GM06990 (cell line): ENCODE data around the gene SLC2A1.
A peak's percentile ranks its signal among the peaks of the same experiment; 100 is the strongest.

Experiments used
- DNase-seq: peaks from one replicate; pipeline ENCODE4 v3.0.0-alpha.2; 2011; ENCODE audit not compliant: insufficient read length; ENCODE audit errors: extremely low read depth
- H3K27me3 ChIP-seq: replicated peaks from 2 replicates; pipeline ENCODE4 v1.6.0; 2011; ENCODE audit warnings: low read length; ENCODE audit not compliant: control insufficient read depth, insufficient read depth
- H3K36me3 ChIP-seq: 2 replicates; pipeline ENCODE4 v1.5.1; 2011; ENCODE audit warnings: low read length; ENCODE audit not compliant: control insufficient read depth, insufficient read depth
- H3K4me3 ChIP-seq: replicated peaks from 2 replicates; pipeline ENCODE4 v1.5.1; 2011; ENCODE audit warnings: low read depth, mild to moderate bottlenecking, control low read depth, low read length
- CTCF ChIP-seq: IDR thresholded peaks from 2 replicates; pipeline ENCODE4 v1.5.1; 2011; ENCODE audit warnings: low read length, control low read depth, mild to moderate bottlenecking, inconsistent platforms; ENCODE audit not compliant: insufficient read depth, poor library complexity, severe bottlenecking

SLC2A1 gene

GRCh38 chr1:42955311-42956063 lies 3.2 kb downstream of the SLC2A1 start:
- Histone ChIP-seq H3K4me3 (peak overlapping the region; percentile 35), H3K27me3 (no peaks in the 10 kb centered on the region), H3K36me3 (peaks cover 15% of the 10 kb centered on the region)
- DNase-seq = no peak
- no peak for TF ChIP-seq CTCF

GRCh38 chr1:42953182-42954180 lies 5.2 kb downstream of the SLC2A1 start:
- no peak for DNase-seq
- TF ChIP-seq CTCF = no peak
- no peaks in the 10 kb centered on the region for H3K27me3 ChIP-seq
- peak overlapping the region; percentile 5 for H3K4me3 ChIP-seq
- peaks cover 15% of the 10 kb centered on the region for H3K36me3 ChIP-seq

- Histone ChIP-seq H3K36me3 (peaks cover 19% of the 10 kb centered on the region), H3K4me3 (peak overlapping the region; percentile 5), H3K27me3 (no peaks in the 10 kb centered on the region)
- TF ChIP-seq CTCF = no peak
- no peak for DNase-seq
Measured at GRCh38 chr1:42952303-42953001, 6.2 kb downstream of the SLC2A1 start.

- no peak overlapping the region for H3K4me3 ChIP-seq
Measured at GRCh38 chr1:42951588-42951987, 7.1 kb downstream of the SLC2A1 start.

More at GRCh38 chr1:42951588-42951987, 7.1 kb downstream of the SLC2A1 start:
- DNase-seq = no peak
- Histone ChIP-seq H3K36me3 (peaks cover 19% of the 10 kb centered on the region), H3K27me3 (no peaks in the 10 kb centered on the region)
- TF ChIP-seq CTCF = no peak
